SH-SY5Y (cell line): ENCODE data around the gene IL6ST.

Experiments
- GATA2 ChIP-seq: IDR thresholded peaks from 2 replicates; pipeline ENCODE4 v1.6.1; 2011; ENCODE audit warnings: mild to moderate bottlenecking, low read depth, low read length
- GATA3 ChIP-seq: IDR thresholded peaks from 2 replicates; pipeline ENCODE4 v1.6.1; 2011; ENCODE audit warnings: low read depth, mild to moderate bottlenecking, low read length, moderate library complexity

DNA sequence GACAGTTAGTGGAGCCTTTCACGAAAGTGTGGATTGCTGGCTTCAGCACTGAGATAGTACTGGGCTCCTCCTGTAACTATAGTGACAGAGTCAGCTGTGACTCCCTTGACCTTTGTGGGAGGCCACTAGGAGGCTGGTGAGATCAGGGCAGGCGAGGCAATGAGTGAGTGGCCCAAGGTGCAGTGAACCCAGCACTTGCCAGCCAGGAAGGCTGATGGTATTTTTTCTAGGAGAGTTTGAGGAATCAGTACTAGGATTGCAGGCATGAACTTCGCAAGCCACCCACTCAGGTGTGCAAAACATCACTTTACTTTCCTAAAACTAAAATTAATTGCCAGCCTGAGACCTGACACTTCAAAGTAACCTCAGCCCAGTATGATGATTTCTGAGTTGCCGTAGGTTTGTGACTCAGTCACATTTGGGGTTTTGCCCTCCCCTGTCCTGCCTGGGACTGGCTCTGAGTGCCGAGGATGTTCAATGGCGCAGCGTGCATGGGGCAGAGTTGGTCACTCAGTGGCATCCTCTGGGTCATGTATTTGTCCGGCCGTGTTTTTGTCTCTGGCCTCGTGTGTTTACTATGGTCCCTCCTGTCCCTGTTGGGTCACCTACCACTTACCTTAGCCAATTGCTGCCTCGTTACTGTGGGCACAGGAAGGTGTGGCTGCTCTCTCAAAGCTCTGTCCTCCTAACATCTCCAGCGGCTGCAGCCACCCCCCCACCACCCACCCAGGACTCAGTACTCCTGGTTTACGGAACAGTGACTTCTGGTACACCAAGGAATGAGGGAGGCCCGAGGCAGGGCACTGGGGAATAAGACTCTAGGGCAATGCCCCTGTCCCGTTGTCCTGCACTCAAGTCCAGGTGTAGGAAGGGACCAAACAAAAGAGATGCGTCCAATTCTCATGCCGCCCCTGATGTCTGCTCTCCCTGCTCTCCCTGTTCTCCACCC is 76.4 kb downstream of the IL6ST start:
- TF ChIP-seq GATA2 = no peak
- TF ChIP-seq GATA3 = no peak
